GM12878 (cell line): ENCODE results near the gene NKTR. TPM values are rescaled to one million over a fixed set of nuclear protein-coding genes. Genes with fewer than 3 reads are reported as not detected.
A peak's percentile ranks its signal among the peaks of the same experiment; 100 is the strongest.

Source experiments
- ATAC-seq: fragments of 200-7000 bp; cut with Tn5 transposase; 3 replicates; pipeline ENCODE4 v1.9.1; 2020; ENCODE audit warnings: mild to moderate bottlenecking, moderate library complexity
- BruUV-seq: library from RNA; stranded (reverse); fragments of 400-500 nt; replicated peaks from 2 replicates; lab custom pipeline; 2021; lab: Mats Ljungman, UMichigan
- CTCF ChIA-PET: fragments of 300-600 bp; sonication (Branson Sonifier 250); formaldehyde crosslinking; extraction: SDS; loops from one replicate; lab custom pipeline; 2021; ENCODE audit warnings: inconsistent platforms; lab: Yijun Ruan, JAX
- POLR2A ChIA-PET: fragments of 350-600 bp; formaldehyde crosslinking; extraction: SDS; loops from one replicate; lab custom pipeline; 2021; ENCODE audit warnings: inconsistent platforms; lab: Charles Lee
- RAD21 ChIA-PET: fragments of 300-600 bp; sonication (Branson Sonifier 250); formaldehyde crosslinking; loops from one replicate; lab custom pipeline; 2023; ENCODE audit warnings: antibody characterized with exemption; ENCODE audit not compliant: unreplicated experiment; lab: Charles Lee
- SMC1A ChIA-PET: fragments of 300-600 bp; sonication (Branson Sonifier 250); formaldehyde crosslinking; loops from one replicate; lab custom pipeline; 2023; ENCODE audit not compliant: unreplicated experiment, uncharacterized antibody; lab: Charles Lee
- DNase-seq: peaks from one replicate; pipeline ENCODE4 v3.0.0-alpha.2; 2011; ENCODE audit warnings: low read depth, low spot score
- FAIRE-seq: peaks from 3 replicates; lab custom pipeline; 2011; peaks lifted over from hg19 to GRCh38; lab: Jason Lieb, UNC
- H2AFZ ChIP-seq: 2 replicates; pipeline ENCODE4 v1.6.0; 2011; ENCODE audit warnings: low read depth, low read length, control low read depth; ENCODE audit not compliant: control insufficient read depth
- H3K27ac ChIP-seq: 2 replicates; pipeline ENCODE4 v1.5.1; 2011; ENCODE audit warnings: control low read depth; ENCODE audit not compliant: control insufficient read depth, insufficient read depth
- H3K27me3 ChIP-seq, 2 experiments: replicated peaks in 1 of 2; 2 replicates each; pipeline versions ENCODE4 v1.6.0 to v1.6.1; 2011; ENCODE audit warnings: low read length in 1 of 2; ENCODE audit not compliant: control insufficient read depth in 2 of 2, insufficient read depth in 2 of 2
- H3K36me3 ChIP-seq, 2 experiments: 2 replicates each; pipeline ENCODE4 v1.5.1; 2011; ENCODE audit warnings: low read length in 1 of 2; ENCODE audit not compliant: control insufficient read depth in 2 of 2, insufficient read depth in 2 of 2
- H3K4me1 ChIP-seq: 2 replicates; pipeline ENCODE4 v1.6.1; 2011; ENCODE audit warnings: mild to moderate bottlenecking, low read length, moderate library complexity, mixed read lengths; ENCODE audit not compliant: control insufficient read depth, insufficient read depth
- H3K4me2 ChIP-seq: 2 replicates; pipeline ENCODE4 v1.6.0; 2011; ENCODE audit warnings: control low read depth; ENCODE audit not compliant: control insufficient read depth, insufficient read depth
- H3K4me3 ChIP-seq: fragments of 200-600 bp; sonication (generic); 2 replicates; pipeline ENCODE4 v1.5.1; 2016
- H3K79me2 ChIP-seq: 2 replicates; pipeline ENCODE4 v1.6.0; 2011; ENCODE audit warnings: low read length; ENCODE audit not compliant: control insufficient read depth, insufficient read depth
- H3K9ac ChIP-seq: 2 replicates; pipeline ENCODE4 v1.8.0; 2011; ENCODE audit warnings: low read length, control low read depth, mixed read lengths; ENCODE audit not compliant: control insufficient read depth, insufficient read depth
- H3K9me3 ChIP-seq: replicated peaks from 3 replicates; pipeline ENCODE4 v1.5.1; 2011; ENCODE audit warnings: mild to moderate bottlenecking, low read length; ENCODE audit not compliant: control insufficient read depth, insufficient read depth
- H4K20me1 ChIP-seq: 2 replicates; pipeline ENCODE4 v1.6.0; 2011; ENCODE audit not compliant: control insufficient read depth, insufficient read depth
- ZNF217 ChIP-seq: fragments of 450-650 bp; IDR thresholded peaks from 2 replicates; pipeline ENCODE4 v1.6.1; 2017; ENCODE audit warnings: antibody characterized with exemption, mild to moderate bottlenecking
- WGBS: methylation state at CpG from one replicate; pipeline ENCODE4 v1.1.6; 2016; ENCODE audit warnings: low lambda C conversion rate; ENCODE audit not compliant: insufficient replicate concordance, insufficient coverage; ENCODE audit errors: missing lambda C conversion rate; 5-methylcytosine and 5-hydroxymethylcytosine counted together
- in situ Hi-C: fragments of 300-500 bp; cut with MboI; formaldehyde crosslinking; loops from 9 replicates; pipeline ENCODE4 v1.14.3; 2018; ENCODE audit warnings: mixed read lengths
- intact Hi-C: fragments of 100-400 bp; cut with micrococcal nuclease; formaldehyde crosslinking; loops from one replicate; pipeline ENCODE4 v1.14.2; 2022; ENCODE audit not compliant: unreplicated experiment
- polyA plus RNA-seq, 11 experiments: library from polyadenylated mRNA; depleted of rRNA in 4 of 11; unstranded in 6 of 11; stranded (reverse) in 5 of 11; fragments of >200 nt; fragmentation: Nextera tagmentation in 4 of 11; fragmentation: Illumina TruSeq in 1 of 11; extraction: Ambion mirVana in 4 of 11; extraction: Trizol in 1 of 11; gene quantifications; 1 replicate in 1 of 11; 2 replicates in 10 of 11; pipeline versions ENCODE4 v1.2.1 to v1.2.3, GENCODE V29; 2011 to 2016; ENCODE audit warnings: inconsistent platforms in 2 of 11, missing spikeins in 2 of 11, low read depth in 1 of 11
- total RNA-seq, 4 experiments: library from RNA; depleted of rRNA in 3 of 4; stranded (reverse); fragments of >200 nt in 3 of 4; fragmentation: Illumina TruSeq in 1 of 4; extraction: Trizol in 1 of 4; gene quantifications; 2 replicates each; pipeline versions ENCODE4 v1.2.1 to v1.2.3, GENCODE V29; 2013 to 2021
- TF ChIP-seq, protein P1 (sequence below): IDR thresholded peaks from 2 replicates; pipeline ENCODE4 v1.6.1; 2011; ENCODE audit warnings: borderline replicate concordance, low read depth, mild to moderate bottlenecking, moderate library complexity, low read length; ENCODE audit not compliant: insufficient read depth, poor library complexity, severe bottlenecking

Gene NKTR
- total and polyA plus RNA-seq, 10 of the 15 experiments (the other 5 are each of a cell fraction or from before 2014, with no cell fraction given), result 15.3 to 91.9 (median 55.3) TPM

GRCh38 chr3:42649783-42650182 lies 49.3 kb downstream of the NKTR start:
- SMC1A ChIA-PET, result interaction anchor here (1.3 to 3.0 kb wide), 3 partner anchors 8 to 67 kb away, joined by 3 to 11 read pairs (median 3); partner anchors contain the start of genes SEC22C and SS18L2
- H3K4me3 ChIP-seq, result no peak overlapping the region
- peaks cover 0 to 19% of the 10 kb centered on the region in 2 experiments; a peak in 3 of 4 replicates for H3K36me3 ChIP-seq
- POLR2A ChIA-PET, result no interaction called here
- CTCF ChIA-PET, result interaction anchor here (0.6 kb wide), 1 partner anchor 72 kb away, joined by 3 read pairs; no protein-coding TSS in a partner anchor
- no peak for ATAC-seq
- TF ChIP-seq, protein P1, sequence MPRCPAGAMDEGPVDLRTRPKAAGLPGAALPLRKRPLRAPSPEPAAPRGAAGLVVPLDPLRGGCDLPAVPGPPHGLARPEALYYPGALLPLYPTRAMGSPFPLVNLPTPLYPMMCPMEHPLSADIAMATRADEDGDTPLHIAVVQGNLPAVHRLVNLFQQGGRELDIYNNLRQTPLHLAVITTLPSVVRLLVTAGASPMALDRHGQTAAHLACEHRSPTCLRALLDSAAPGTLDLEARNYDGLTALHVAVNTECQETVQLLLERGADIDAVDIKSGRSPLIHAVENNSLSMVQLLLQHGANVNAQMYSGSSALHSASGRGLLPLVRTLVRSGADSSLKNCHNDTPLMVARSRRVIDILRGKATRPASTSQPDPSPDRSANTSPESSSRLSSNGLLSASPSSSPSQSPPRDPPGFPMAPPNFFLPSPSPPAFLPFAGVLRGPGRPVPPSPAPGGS, result peak; percentile 17
- no peak for TF ChIP-seq ZNF217
- TF ChIP-seq, all 136 proteins: peak for 1
- Histone ChIP-seq H2AFZ (no peak overlapping the region), H3K79me2 (no peaks in the 10 kb centered on the region; the same call in 1 of the 2 replicates), H4K20me1 (no peaks in the 10 kb centered on the region), H3K4me1 (peaks cover 17% of the 10 kb centered on the region), H3K27ac (no peak overlapping the region), H3K9me3 (no peaks in the 10 kb centered on the region), H3K4me2 (no peak overlapping the region), H3K9ac (no peak overlapping the region), H3K27me3 (no peaks in the 10 kb centered on the region)
- RAD21 ChIA-PET, result no interaction called here
- intact Hi-C loops, result loop anchor here (5.0 kb wide), 1 partner anchor 93 kb away; no protein-coding TSS in a partner anchor
- DNase-seq (no peak), FAIRE-seq (no peak)
- no TSS peak for BruUV-seq
- 88% methylated on average over 4 of the region's 4 CpGs for WGBS
- in situ Hi-C loops, result no loop called here
